ENCODE data around the gene NRXN3. TPM values are rescaled to one million over a fixed set of nuclear protein-coding genes. Genes with fewer than 3 reads are reported as not detected.

Gene NRXN3
- total RNA-seq, 1 donor from 2014 or later: 19.8 TPM

DNA sequence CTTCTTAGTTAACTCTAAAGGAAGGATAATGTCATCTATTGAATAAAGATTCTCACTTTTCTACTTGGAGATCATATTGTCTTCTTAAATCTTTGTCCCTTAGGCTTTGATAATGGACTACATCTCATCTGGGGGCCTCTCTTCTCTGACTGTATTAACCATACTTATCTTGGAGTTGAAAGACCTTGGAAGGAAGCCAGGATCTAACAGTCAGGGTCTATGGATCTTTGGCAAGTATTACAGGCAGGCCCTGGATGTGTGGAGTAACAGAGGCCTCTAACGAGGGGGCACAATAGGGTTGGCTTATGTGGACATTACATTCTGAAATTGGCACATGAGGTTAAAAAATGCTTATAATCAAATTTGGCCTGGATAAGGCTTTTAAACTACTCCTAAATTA is 513.8 kb downstream of the NRXN3 start:
- Mint-ChIP-seq H3K4me1 (ENCODE audit: unreplicated experiment) (no peaks in the 10 kb centered on the region), H3K27me3 (no peaks in the 10 kb centered on the region), H3K4me3 (no peak overlapping the region), H3K9me3 (no peaks in the 10 kb centered on the region), H3K36me3 (no peaks in the 10 kb centered on the region), H3K27ac (no peak overlapping the region)
- DNase-seq (ENCODE audit: extremely low spot score, unreplicated experiment): no peak
- TF ChIP-seq, protein P1, sequence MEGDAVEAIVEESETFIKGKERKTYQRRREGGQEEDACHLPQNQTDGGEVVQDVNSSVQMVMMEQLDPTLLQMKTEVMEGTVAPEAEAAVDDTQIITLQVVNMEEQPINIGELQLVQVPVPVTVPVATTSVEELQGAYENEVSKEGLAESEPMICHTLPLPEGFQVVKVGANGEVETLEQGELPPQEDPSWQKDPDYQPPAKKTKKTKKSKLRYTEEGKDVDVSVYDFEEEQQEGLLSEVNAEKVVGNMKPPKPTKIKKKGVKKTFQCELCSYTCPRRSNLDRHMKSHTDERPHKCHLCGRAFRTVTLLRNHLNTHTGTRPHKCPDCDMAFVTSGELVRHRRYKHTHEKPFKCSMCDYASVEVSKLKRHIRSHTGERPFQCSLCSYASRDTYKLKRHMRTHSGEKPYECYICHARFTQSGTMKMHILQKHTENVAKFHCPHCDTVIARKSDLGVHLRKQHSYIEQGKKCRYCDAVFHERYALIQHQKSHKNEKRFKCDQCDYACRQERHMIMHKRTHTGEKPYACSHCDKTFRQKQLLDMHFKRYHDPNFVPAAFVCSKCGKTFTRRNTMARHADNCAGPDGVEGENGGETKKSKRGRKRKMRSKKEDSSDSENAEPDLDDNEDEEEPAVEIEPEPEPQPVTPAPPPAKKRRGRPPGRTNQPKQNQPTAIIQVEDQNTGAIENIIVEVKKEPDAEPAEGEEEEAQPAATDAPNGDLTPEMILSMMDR (conservative IDR thresholded peaks at IDR 0.05): no peak

DNA sequence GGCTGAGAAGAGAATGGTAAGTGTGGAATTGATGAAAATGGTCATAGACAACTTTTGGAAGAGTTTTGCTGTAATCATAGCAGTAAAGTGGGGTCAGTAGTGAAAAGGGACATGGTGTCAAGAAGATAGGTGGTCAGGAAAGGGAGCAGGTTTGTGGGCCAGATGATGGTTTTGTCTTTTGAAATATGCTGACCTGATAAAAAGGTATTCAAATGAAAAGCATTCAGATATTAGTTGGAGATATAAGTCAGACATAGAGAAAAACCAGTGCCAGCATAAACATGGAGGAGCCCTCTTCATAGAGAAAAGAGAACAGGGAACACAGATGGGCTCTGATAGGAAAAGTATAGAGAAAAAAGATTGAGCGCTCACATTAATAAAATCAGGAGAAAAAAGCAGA is 518.3 kb downstream of the NRXN3 start:
- H3K36me3 Mint-ChIP-seq: no peaks in the 10 kb centered on the region
- H3K27me3 Mint-ChIP-seq: peaks cover 11% of the 10 kb centered on the region
- no peak for DNase-seq (ENCODE audit: extremely low spot score, unreplicated experiment)
- H3K4me3 Mint-ChIP-seq: no peak overlapping the region
- H3K9me3 Mint-ChIP-seq: no peaks in the 10 kb centered on the region
- no peak overlapping the region for H3K27ac Mint-ChIP-seq
- TF ChIP-seq, protein P1 (conservative IDR thresholded peaks at IDR 0.05): no peak
- H3K4me1 Mint-ChIP-seq (ENCODE audit: unreplicated experiment): no peaks in the 10 kb centered on the region

DNA sequence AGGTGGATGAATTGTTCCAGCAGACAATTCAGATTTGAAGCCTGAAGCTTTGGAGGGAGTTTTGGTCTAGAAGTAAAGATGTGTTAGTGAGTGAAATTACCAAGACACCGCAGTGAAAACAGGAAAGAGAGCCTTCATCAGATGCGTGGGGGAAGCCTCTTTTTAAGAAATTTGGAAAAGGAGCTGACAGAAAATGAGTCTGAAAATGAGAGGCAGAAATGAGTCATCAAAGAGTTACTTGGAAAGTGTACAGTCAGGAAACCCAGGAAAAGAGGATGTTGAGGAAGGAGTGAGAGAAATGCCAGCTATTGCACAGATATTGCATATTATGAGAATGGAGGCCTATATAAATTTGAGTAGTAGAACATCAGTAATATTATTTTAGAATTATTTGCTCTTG is 520.7 kb downstream of the NRXN3 start:
- Mint-ChIP-seq H3K27me3 (peaks cover 11% of the 10 kb centered on the region), H3K9me3 (no peaks in the 10 kb centered on the region), H3K27ac (no peak overlapping the region), H3K36me3 (no peaks in the 10 kb centered on the region), H3K4me1 (ENCODE audit: unreplicated experiment) (no peaks in the 10 kb centered on the region), H3K4me3 (no peak overlapping the region)
- TF ChIP-seq, protein P1 (conservative IDR thresholded peaks at IDR 0.05): no peak
- DNase-seq (ENCODE audit: extremely low spot score, unreplicated experiment): no peak

DNA sequence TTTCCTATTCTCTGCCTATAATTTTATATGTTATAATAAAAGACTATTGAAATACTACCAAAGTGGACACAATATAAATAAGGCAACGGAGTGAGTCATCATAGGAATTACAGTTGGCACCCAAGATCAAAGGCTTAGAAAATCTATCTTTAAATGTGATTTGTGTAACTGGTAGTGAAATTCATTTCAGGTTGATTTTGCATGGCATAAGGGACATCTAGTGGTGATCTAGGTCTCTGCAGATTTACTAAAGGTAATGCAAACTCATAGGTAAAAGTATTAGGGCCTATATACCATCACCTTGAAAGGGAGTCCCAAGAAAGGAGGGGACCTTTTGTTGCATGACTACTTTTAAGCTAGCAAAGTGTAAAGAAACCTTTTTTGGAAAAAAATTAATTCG is 527.2 kb downstream of the NRXN3 start:
- Mint-ChIP-seq H3K27ac (no peak overlapping the region), H3K27me3 (peaks cover 4% of the 10 kb centered on the region), H3K4me1 (ENCODE audit: unreplicated experiment) (no peaks in the 10 kb centered on the region), H3K4me3 (no peak overlapping the region), H3K9me3 (no peaks in the 10 kb centered on the region), H3K36me3 (no peaks in the 10 kb centered on the region)
- no peak for DNase-seq (ENCODE audit: extremely low spot score, unreplicated experiment)
- TF ChIP-seq, protein P1 (conservative IDR thresholded peaks at IDR 0.05): peak; percentile 80

DNA sequence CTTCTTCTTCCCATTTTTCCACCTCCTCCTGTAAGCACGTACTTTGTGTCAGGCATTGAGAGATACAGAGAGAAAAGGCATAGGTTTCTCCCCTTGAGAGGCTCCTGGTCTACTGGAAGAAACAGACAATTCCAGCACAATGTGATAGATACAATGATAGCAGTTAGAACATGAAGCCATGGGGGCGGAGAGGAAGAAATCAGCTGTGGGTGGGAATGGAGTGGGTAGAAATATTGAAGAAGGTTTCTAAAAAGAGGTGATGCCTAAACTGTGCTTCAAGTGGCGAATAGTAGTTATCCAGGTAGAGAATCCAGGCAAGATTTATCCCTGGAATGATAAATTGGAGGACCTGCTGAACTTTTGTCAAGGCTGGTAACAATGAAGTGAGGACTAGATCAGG is 528.8 kb downstream of the NRXN3 start:
- H3K27me3 Mint-ChIP-seq: peaks cover 8% of the 10 kb centered on the region
- no peaks in the 10 kb centered on the region for H3K4me1 Mint-ChIP-seq (ENCODE audit: unreplicated experiment)
- TF ChIP-seq, protein P1 (conservative IDR thresholded peaks at IDR 0.05): no peak
- H3K9me3 Mint-ChIP-seq: no peaks in the 10 kb centered on the region
- no peak overlapping the region for H3K4me3 Mint-ChIP-seq
- DNase-seq (ENCODE audit: extremely low spot score, unreplicated experiment): no peak
- H3K36me3 Mint-ChIP-seq: no peaks in the 10 kb centered on the region
- H3K27ac Mint-ChIP-seq: no peak overlapping the region

DNA sequence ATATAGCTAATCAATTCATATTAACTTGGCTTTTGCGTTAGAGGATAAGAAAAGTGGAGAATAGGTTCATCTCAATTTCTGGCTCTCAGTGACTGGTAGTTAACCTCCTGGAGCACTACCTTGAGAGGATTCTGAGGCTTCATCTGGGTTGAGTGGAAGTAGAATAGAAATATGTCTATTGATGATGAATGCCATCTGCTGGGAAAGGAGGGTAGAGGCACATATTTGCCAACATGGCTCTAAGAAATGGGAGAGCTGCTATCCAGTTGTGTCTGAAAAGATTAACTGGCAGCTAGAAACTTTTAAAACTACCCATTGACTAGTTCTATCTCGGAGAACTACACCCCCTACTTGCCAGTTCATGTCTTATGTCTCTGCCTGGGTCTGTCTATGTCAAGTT is 530.1 kb downstream of the NRXN3 start:
- no peak for DNase-seq (ENCODE audit: extremely low spot score, unreplicated experiment)
- Mint-ChIP-seq H3K27ac (no peak overlapping the region), H3K27me3 (peaks cover 8% of the 10 kb centered on the region), H3K36me3 (no peaks in the 10 kb centered on the region), H3K9me3 (no peaks in the 10 kb centered on the region), H3K4me3 (no peak overlapping the region), H3K4me1 (ENCODE audit: unreplicated experiment) (no peaks in the 10 kb centered on the region)
- TF ChIP-seq, protein P1 (conservative IDR thresholded peaks at IDR 0.05): no peak
